Activated CD4-positive, alpha-beta T cell treated with anti-CD3 and anti-CD28 coated beads, Interleukin-10, Interleukin-2, amounts not matched to agents 100 ng/mL and 50 ng/mL, durations not matched to agents 16 hours and 8 hours (primary cell): Measurements from ENCODE around the gene CIAPIN1.
"Not testable (repeated sequence)": the region's sequence is repeated elsewhere in the genome, so short reads cannot be mapped to it uniquely, and the experiment has no call there.

Source experiments
- DNase-seq: peaks from one replicate; pipeline ENCODE4 v3.0.0-alpha.2; 2020

Gene CIAPIN1

DNA sequence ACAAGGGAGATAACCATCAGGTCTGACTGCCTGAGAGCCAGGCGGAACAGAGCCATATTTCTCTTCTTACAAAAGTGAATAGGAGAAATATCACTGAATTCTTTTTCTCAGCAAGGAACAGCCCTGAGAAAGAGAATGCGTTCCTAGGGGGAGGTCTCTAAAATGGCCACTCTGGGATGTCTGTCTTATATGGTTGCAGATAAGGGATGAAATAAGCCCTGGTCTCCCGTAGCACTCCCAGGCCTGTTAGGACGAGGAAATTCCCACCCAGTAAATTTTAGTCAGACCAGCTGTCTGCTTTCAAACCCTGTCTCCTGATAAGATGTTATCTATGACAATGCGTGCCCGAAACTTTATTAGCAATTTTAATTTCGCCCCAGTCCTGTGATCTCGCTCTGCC, 7.2 kb downstream of the CIAPIN1 start:
- DNase-seq, result not testable (repeated sequence)

DNA sequence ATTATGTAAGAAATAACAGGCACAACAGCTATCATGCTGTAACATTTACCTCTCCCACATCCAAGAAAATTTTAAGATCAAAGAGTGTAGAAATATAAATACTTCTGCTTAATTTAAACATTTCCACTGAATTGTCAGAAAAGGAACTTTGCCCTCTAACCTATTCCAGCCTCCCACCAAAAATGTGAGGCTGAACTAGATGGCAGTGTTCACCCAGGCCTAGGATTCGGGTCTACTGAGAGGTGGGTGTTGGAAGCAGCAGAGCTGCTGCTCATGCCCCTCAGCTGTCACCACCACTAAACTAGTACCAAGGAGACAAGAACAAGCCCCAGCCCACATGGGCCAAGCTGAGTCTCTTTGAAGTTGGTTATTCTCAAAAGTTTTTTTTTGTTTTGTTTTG, 11.3 kb downstream of the CIAPIN1 start:
- no peak for DNase-seq

DNA sequence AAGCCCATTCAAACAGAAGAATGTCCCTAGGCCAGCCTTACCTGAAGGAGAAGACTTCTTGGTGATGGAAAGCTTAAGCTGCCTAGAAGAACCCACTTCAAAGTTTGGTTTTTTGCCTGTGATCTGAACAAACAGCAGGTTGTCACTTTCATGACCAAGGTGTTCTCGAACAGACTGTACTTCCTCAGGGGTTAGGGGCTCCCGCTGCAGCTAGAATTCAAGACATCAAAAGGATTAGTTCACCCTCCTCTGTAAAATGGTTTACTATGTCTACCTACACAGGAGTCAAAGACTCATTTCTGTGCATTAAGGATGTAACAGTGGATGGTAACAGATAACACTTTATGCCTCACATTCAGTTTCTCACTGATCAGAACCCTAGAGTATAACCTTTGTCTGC, 13.2 kb downstream of the CIAPIN1 start:
- DNase-seq, result no peak

DNA sequence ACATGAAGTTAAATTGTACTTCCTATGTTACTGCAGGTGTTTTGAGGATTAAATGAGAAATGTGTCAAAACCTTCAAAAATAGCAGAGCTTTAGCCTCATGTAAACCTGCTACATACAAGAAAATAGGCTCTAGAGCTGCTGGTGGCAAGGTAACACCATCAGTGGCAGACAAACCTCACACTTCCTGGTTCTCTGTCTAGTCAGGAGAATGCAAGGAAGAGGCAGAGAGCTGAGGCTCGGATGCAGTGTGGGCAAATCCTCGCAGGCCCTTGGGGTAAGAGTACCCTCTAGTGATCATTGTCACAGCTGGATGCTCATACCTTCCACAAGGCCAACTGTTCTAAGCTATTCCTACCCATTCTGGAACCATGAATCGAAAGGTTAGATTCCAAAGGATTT, 14.2 kb downstream of the CIAPIN1 start:
- DNase-seq, result no peak

DNA sequence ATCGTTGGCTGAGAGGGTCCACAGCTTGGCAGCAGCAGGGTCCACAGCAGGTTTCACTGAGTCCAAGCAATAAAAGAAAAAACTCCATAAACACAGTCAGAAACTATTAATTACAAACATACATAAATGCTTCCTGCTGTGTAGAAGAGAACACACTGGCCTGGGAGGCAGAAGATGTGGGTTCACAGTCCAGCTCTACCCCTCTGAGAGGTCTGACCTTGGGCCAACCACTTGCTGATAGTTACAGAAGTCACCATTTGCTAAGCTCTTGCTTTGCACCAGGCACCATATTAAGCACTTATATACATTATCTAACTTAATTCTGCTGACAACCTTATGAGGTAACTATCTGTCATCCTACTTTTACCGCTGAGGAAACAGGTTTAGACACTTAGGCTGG, 14.7 kb downstream of the CIAPIN1 start:
- no peak for DNase-seq

DNA sequence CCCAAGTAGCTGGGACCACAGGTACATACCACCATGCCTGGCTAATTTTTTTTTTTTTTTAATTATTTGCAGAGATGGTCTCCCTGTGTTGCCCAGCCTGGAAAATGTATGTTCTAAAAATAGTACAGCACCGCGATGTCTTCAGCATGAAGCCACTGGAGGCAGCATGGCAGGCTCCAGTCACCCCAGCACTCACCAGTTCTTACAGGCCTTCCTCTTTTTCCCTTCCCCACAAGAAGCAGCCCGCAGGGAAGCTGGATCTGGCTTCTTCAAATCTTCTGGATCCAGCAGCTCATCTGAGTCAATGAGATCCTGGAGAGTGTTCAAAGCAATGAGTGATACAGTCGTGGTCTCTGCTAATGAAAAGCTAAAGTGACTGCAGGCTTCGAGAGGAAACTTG, 16.2 kb downstream of the CIAPIN1 start:
- no peak for DNase-seq

DNA sequence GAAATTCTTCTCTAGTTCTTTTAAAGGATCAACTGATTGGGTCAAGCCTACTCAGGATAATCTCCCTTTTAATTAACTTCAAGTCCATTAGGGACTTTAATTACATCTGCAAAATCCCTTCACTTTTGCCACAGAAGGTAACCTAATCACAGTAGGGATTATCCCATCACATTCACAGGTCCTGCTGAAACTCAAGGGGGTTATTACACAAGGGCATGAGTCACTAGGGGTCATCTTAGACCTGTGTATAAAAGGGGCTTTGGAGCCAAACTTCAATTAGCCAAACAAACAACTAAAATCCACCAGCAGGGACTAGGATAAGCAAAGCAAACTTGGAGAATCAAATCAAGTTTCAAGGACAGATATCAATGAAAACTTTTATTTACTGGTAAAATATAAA, 19.4 kb downstream of the CIAPIN1 start:
- no peak for DNase-seq

DNA sequence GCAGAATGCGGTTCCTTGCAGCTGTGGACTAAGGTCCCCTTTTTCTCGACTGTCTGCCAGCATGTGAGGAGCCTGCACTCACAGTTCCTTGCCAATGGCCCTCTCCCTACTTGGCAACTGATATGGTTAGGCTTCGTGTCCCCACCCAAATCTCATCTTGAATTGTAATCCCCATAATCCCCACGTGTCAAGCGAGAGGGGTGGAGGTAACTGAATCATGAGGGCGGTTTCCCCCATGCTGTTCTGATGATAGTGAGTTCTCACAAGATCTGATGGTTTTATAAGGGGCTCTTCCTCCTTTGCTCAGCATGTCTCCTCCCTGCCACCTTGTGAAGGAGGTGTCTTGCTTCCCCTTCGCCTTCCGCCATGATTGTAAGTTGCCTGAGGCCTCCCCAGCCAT, 19.9 kb downstream of the CIAPIN1 start:
- DNase-seq, result no peak

DNA sequence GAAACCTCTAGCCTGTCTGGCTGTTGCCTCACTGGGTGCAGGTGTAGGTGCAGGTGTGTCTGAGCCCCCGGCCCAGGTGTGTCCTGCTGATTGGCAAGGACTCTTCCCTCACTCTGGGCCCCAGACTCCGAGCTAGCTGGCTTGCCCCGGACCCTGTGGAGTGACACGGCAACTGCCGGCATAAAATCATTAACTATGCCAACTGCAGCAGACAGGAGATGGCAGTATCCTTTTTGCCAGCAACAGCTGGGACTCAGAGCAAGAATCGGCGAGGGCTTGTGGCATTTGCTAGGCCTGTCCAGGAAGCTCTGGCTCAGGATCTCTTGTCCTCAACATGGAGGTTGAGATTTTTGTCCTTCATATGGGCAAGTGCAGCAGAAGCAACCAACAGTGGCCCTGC, 20.8 kb downstream of the CIAPIN1 start:
- DNase-seq, result no peak

DNA sequence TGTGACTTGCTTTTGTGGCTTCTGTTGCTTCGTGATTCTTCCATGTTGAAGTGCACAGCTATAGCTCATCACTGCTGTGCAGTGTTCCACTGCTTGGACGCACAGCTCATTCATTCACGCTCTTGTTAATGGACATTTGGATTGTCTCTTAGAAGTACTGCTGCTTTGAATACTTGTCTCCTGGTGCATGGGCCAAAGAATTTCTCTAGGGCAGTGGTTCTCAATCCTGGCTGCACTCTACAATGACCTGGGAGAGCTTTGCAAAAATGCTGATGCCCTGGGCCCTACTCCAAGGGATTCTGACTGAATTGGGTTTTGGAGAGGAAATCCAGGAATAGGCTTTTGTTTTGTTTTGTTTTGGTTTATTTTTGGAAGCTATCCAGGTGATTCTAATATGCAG, 22.6 kb downstream of the CIAPIN1 start:
- no peak for DNase-seq

DNA sequence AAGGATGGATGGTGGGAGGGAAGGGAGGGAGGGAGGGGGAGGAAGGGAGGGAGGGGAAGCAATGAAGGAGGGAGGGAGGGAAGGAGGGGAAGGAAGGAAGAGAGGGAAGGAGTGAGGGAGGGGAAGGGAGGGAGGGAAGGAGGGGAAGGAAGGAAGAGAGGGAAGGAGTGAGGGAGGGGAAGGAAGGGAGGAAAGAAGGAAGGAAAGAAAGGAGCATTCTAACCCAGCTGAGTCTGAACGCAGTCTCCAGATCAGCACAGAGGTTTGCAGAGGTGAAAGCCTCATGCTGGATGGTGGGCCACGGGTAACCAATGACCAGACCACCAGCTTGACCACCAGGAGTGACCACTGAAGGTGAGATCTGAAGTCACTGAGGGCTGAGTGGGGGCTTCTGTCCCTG, 24.0 kb downstream of the CIAPIN1 start:
- DNase-seq, result no peak

DNA sequence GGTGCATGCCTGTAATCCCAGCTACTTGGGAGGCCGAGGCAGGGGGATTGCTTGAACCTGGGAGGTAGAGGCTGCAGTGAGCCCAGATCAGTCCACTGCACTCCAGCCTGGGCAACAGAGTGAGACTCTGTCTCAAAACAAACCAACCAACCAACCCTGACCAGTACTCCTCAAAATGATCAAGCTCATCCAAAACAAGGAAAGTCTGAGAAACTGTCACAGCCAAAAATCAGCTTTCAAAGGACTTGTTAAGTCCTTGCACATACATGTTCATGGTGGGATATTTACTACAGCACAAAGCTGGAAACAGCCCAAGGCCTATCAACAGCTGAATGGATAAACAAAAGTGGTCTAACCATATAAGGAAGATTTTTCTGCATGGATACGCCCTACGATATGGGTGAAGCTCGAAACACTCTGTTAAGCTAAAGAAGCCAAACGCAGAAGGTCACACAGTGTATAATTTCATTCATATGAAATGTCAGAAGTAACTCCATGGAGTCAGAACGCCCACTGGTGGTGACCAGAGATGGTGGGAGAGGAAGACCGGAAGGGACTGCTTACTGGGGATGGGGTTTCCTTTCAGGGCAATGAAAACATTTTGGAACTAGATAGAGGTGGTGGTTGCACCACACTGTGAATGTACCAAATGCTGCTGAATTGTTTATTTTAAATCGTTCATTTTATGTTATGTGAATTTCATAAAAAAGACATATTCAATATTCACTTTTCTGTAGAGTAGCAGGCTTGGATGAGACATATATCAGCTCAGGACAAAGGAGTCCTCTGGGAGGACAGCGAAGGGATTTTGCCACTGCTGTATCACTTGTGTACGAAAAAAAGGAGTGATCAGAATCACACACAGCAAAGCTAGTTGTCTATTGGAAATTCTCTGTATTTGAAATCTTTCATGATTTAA, 24.9 kb downstream of the CIAPIN1 start:
- no peak for DNase-seq

DNA sequence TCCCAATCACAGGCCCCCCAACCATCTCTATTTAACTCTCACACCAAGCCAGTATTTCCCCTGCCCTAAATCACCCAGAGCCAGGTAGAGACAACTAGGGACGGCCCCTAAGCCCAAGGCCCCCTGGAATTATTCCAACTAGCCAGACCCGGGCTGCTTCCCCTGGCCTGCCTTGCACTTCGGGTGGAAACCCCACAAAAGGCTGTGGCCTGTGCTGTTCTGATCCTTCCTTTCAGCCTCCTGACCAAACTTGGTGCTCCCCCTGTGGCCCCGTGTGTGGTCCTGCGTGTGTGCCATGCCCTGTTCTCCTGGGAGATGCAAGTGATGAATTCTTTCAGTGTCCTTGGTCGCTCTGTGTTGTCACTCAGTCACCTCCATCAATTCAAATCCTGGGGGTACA, 27.7 kb downstream of the CIAPIN1 start:
- DNase-seq, result no peak

DNA sequence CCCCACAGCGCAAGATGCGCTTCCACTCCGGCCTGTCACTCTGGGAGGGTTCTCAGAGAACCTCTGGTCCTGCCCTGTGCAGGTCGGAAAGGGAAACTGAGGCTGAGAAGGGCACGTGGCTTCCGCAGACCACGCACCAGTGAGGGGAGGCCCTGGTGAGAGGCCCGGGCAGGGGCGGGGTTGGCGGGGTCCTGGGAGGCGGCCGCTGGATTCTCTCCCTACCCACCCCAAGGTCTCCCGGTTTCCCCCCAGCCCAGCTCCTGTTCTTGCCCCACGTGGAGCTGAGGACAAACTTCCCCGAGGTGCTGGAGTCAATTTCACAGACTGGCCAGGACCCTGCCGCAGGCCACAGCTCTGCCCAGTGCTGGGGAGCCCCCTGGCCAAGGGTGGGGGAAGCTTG, 31.1 kb downstream of the CIAPIN1 start:
- DNase-seq, result no peak

DNA sequence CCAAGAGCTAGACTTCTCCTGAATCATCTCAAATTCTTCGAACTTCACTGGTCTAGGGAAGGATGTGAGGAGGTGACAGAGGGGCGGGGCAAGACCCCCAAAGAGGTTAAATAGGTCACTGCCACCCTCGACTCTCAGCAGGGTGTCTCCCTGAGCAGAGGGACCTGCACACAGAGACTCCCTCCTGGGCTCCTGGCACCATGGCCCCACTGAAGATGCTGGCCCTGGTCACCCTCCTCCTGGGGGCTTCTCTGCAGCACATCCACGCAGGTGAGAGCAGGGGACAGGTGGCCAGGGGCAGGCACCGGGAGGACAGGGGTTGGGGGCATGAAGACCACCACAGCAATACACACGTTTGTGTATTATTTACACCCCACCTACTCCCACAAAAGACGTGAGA, 33.5 kb downstream of the CIAPIN1 start:
- DNase-seq, result no peak

DNA sequence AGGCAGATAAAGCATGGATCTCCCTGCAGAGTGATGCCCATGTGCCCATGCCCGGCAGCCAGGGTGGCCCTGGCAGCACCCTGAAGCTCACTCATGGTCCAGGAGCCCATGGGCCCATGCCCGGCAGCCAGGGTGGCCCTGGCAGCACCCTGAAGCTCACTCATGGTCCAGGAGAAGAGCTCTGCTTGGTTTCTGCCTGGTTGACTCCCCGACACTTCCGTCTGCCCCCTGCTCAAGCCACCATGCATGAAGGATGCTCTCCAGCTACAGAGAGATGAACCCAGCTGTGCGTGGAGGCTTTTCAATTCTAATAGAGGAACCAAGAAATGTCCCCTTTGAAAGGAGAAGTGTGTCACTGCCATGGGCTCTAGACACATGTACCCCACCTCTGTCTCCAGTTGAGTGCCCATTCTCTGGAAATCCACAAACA, 33.9 kb downstream of the CIAPIN1 start:
- DNase-seq, result no peak

DNA sequence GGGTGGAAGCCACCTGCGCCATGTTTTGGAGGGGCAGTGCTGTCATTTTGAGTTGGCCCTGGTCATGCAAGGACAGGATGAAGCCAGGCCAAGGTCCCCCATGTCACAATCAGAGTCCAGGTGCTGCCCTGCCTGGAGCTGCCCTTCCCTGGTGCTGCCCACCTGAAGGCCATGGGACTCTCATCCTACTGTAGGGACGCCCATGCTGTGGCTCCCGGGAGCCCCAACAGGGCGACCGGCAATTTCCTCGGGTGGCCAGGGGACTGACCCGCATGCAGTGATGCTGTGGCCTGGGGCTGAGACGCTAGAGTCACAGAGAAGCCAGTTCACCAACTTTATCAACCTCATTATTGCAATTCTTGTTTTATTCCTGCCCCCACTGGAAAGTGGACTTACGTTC, 34.6 kb downstream of the CIAPIN1 start:
- DNase-seq, result no peak

DNA sequence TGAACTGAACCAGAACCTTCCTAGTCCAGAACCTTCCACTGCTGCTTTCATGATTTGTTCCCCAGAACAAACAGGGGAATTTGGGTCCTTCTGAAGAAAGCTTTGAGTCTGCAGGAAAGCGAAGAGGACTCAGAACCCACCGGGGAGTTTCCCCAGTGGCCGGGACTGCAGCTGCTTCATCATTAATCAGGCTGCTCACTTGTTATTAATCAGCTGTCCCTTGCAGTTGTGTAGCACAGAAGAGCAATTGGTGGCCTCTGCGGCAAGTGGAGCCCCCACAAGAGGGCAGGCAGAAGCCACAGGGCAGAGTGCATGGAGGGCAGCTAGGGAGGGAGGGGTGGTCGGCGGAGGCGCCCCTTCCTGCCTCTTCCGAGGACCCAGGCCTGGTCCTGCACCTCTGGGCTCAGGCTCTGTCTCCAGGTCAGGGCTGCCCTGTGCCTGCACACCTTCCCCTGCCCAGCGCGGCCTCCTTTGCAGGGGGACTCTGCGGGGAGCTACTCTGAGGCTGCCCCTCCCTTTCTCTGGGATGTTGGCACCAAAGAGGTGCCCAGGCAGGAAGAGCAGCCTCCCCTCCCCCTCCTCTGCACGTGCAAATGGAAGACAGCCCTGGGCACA, 35.7 kb downstream of the CIAPIN1 start:
- no peak for DNase-seq

DNA sequence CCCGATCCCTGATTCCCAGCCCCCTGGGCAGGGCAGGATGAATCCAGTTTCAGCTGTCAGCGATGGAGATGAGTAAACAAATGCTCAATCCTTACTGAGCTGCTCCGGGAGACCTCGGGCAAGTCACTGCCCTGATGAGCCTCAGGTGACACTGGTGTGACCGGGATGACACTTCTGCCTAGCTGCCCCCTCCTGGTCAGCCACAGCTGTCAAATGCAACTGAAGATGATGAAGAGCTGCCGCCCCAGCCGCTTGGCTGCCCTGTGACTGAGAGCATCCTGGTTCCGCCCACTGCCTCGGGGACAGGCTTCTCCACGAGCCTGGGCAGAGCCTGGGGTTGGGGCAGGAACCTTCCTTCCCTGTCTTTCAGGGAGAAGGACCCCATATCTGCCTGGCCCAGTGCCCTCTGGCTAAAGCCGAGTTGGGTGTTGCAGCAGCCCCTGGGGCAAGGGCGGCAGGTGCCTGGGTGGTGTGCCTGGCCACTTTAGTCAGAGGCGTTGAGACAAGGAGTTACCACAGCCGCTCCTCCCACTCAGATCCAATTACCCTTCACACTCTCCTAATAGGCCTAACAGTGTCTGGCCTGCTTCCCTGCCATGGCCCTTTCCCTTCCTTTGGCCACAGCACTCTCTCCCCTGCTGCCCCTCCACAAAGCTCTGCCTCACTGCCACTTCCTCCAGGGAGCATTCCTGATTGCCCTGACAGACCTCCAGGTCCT, 37.2 kb downstream of the CIAPIN1 start:
- no peak for DNase-seq

DNA sequence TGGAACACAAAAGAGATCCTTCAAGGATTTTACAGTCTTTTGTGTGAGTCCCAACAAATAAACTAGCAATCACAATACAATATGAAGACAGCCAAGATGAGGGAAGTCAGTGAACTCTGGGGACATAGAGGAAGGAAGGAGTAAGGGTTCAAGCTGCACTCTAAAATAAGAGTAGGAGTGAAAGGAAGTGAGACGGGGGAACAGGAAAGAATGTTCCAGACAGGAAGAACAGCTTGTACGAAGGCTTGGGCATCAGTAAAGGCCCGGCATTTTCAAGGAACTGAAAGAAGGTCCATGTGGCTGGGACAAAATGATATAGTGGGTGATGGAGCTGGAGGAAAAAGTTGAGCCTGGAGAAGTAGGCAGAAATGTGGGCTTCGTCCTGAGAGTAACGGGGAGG, 38.1 kb downstream of the CIAPIN1 start:
- DNase-seq, result no peak

DNA sequence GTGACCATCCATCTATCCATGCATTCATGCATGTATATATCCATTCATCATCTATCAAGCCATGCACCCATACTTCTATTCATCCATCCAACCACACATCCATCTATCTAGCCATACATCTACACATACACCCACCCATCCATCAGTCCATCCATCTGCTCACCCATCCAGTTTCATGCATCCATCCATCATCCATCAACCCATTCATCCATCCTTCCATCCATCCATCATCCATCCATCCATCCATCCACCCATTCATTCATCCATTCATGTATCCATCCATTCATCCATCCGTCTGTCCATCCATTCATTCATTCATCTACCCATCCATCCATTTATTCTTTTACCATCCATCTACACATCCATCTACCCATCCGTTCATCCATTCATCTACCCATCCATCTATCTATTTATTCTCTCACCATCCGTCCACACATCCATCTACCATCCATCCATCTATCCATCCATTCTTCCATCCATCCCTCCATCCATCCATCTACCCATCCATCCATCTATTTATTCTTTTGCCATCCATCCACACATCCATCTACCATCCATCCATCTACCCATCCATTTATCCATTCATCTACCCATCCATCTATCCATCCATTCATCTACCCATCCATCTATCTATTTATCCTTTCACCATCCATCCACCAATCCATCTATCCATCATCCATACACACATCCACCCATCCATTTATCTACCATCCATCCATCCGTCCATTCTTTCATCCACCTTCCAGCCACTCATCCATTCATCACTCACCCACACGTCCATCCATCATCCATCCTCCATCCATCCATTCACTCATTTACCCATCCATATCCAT, 39.4 kb downstream of the CIAPIN1 start:
- DNase-seq, result no peak

DNA sequence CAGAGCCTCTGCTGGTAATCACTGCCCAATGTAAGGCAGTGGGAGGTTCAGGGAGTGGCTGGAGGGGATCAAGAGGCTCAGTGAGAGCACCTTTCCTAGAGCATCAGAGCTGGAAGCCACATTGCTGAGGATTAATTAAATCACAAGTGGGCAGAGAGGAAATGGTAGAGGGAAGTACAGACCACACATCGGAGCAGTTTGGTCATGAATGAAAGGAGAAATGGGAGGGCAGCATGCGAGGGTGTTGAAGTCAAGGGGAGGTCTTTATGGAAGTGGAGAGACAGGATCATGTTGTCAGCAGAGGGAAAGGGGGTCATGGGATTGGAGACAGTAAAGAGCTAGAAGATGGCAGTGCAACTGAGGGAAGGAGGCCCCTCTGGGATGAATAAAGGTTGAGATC, 40.3 kb downstream of the CIAPIN1 start:
- no peak for DNase-seq

DNA sequence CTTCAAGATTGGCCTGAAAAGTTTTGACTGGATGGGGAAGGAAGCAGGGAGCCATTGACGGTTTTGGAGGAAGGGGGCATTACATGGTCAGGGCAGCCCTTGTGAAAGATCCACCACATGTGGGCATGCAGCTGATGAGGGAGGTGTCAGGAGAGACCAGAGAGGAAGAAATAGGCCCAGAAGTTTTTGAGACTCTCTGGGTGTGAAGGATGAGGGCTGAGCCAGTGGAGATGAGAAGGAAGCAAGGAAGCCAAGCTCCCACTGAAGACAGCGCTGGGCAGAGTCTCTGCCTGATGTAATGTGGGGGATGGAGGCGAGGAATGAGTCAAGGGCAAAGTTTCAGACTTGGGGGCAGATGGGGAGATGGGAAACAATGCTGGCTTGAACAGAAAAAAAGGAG, 42.1 kb downstream of the CIAPIN1 start:
- no peak for DNase-seq
